A549 (cell line): ENCODE data around the gene MAP3K20. TPM values are rescaled to one million over a fixed set of nuclear protein-coding genes. Genes with fewer than 3 reads are reported as not detected.
A peak's percentile ranks its signal among the peaks of the same experiment; 100 is the strongest.
"Not testable (repeated sequence)": the region's sequence is repeated elsewhere in the genome, so short reads cannot be mapped to it uniquely, and the experiment has no call there.

Experiments
- ATAC-seq, 2 experiments: fragments of 200-7000 bp in 1 of 2; fragments of >200 bp in 1 of 2; cut with Nextera tagmentation in 1 of 2; cut with Tn5 transposase in 1 of 2; 3 replicates each; pipeline versions ENCODE4 v1.8.0 to v1.9.1; 2018 to 2020; ENCODE audit warnings: mild to moderate bottlenecking in 1 of 2, moderate library complexity in 1 of 2
- CTCF ChIA-PET: fragments of 300-600 bp; sonication (Branson Sonifier 250); formaldehyde crosslinking; extraction: SDS; loops from one replicate; lab custom pipeline; 2021; ENCODE audit warnings: antibody characterized with exemption, inconsistent platforms; lab: Yijun Ruan, JAX
- POLR2A ChIA-PET: fragments of 350-600 bp; formaldehyde crosslinking; extraction: SDS; loops from one replicate; lab custom pipeline; 2021; ENCODE audit warnings: antibody characterized with exemption, inconsistent platforms; lab: Yijun Ruan, JAX
- DNase-seq, 2 experiments: peaks; one replicate each; pipeline versions ENCODE4 v3.0.0 to v3.0.0-alpha.2; 2011 to 2016; ENCODE audit warnings: low read depth in 1 of 2, low spot score in 1 of 2
- FAIRE-seq: peaks from 2 replicates; lab custom pipeline; 2011; peaks lifted over from hg19 to GRCh38; lab: Jason Lieb, UNC
- H3K27ac ChIP-seq, 2 experiments: fragments of >200 bp; sonication (Bioruptor Twin); formaldehyde crosslinking; 3 replicates each; pipeline ENCODE4 v1.5.1; 2016 to 2017
- H3K4me1 ChIP-seq: fragments of >200 bp; sonication (Bioruptor Twin); formaldehyde crosslinking; 3 replicates; pipeline ENCODE4 v1.6.1; 2016
- H3K4me2 ChIP-seq: fragments of >200 bp; sonication (Bioruptor Twin); formaldehyde crosslinking; 3 replicates; pipeline ENCODE4 v1.6.1; 2016
- H3K4me3 ChIP-seq: fragments of >200 bp; sonication (Bioruptor Twin); formaldehyde crosslinking; 3 replicates; pipeline ENCODE4 v1.5.1; 2016
- H3K9me3 ChIP-seq: fragments of >200 bp; sonication (Bioruptor Twin); formaldehyde crosslinking; 3 replicates; pipeline ENCODE4 v1.6.1; 2016
- EHF ChIP-seq: fragments of 250-450 bp; sonication (Bioruptor Pico); IDR thresholded peaks from 2 replicates; pipeline ENCODE4 v1.5.0; 2020; ENCODE audit warnings: mild to moderate bottlenecking
- EHMT2 ChIP-seq: fragments of 200-600 bp; sonication (generic); IDR thresholded peaks from 2 replicates; pipeline ENCODE4 v1.6.1; 2016; ENCODE audit warnings: antibody characterized with exemption, low read depth, mild to moderate bottlenecking, moderate library complexity
- FOSL2 ChIP-seq, 2 experiments: fragments of 450-650 bp in 1 of 2; fragments of >200 bp in 1 of 2; sonication (Bioruptor Twin) in 1 of 2; formaldehyde crosslinking; IDR thresholded peaks; 2 replicates each; pipeline versions ENCODE4 v1.5.0 to v1.6.1; 2016 to 2020; ENCODE audit warnings: mild to moderate bottlenecking in 1 of 2, moderate library complexity in 1 of 2
- HDAC2 ChIP-seq: fragments of 200-600 bp; sonication (generic); IDR thresholded peaks from 2 replicates; pipeline ENCODE4 v1.6.1; 2016
- HOXB13 ChIP-seq: fragments of 250-450 bp; sonication (Bioruptor Pico); IDR thresholded peaks from 2 replicates; pipeline ENCODE4 v1.5.0; 2020; ENCODE audit warnings: low read depth, mild to moderate bottlenecking, moderate library complexity
- JUNB ChIP-seq: fragments of >200 bp; sonication (Bioruptor Twin); formaldehyde crosslinking; IDR thresholded peaks from 2 replicates; pipeline ENCODE4 v1.6.1; 2016
- KDM5A ChIP-seq: fragments of 200-600 bp; sonication (generic); IDR thresholded peaks from 2 replicates; pipeline ENCODE4 v1.6.1; 2016; ENCODE audit warnings: antibody characterized with exemption, mild to moderate bottlenecking
- MAFK ChIP-seq: fragments of 450-650 bp; IDR thresholded peaks from 2 replicates; pipeline ENCODE4 v1.6.1; 2014; ENCODE audit not compliant: partially characterized antibody
- NR3C1 ChIP-seq: fragments of >200 bp; sonication (Bioruptor Twin); formaldehyde crosslinking; IDR thresholded peaks from 3 replicates; pipeline ENCODE4 v1.6.1; 2017
- PHF8 ChIP-seq: fragments of 200-600 bp; sonication (generic); IDR thresholded peaks from 2 replicates; pipeline ENCODE4 v1.6.1; 2016; ENCODE audit warnings: low read depth, mild to moderate bottlenecking, antibody characterized with exemption, moderate library complexity, borderline replicate concordance
- POLR2AphosphoS2 ChIP-seq: conservative IDR thresholded peaks from 2 replicates; pipeline ENCODE4 v1.6.1; 2012; ENCODE audit warnings: low read length, improper control_type of control experiment, inconsistent platforms
- RAD21 ChIP-seq, 2 experiments: fragments of >200 bp in 1 of 2; sonication (Bioruptor Twin) in 1 of 2; formaldehyde crosslinking in 1 of 2; IDR thresholded peaks in 1 of 2; conservative IDR thresholded peaks in 1 of 2; 2 replicates in 1 of 2; 3 replicates in 1 of 2; pipeline ENCODE4 v1.6.1; 2012 to 2018; ENCODE audit warnings: inconsistent platforms in 1 of 2
- RNF2 ChIP-seq: fragments of 200-600 bp; sonication (generic); IDR thresholded peaks from 2 replicates; pipeline ENCODE4 v1.6.1; 2016; ENCODE audit warnings: low read depth, mild to moderate bottlenecking, antibody characterized with exemption, moderate library complexity, borderline replicate concordance
- SMC3 ChIP-seq: fragments of >200 bp; sonication (Bioruptor Twin); formaldehyde crosslinking; IDR thresholded peaks from 3 replicates; pipeline ENCODE4 v1.6.1; 2018; ENCODE audit warnings: inconsistent platforms
- TFCP2L1 ChIP-seq: fragments of 250-450 bp; sonication (Bioruptor Pico); IDR thresholded peaks from 2 replicates; pipeline ENCODE4 v1.5.0; 2021; ENCODE audit warnings: mild to moderate bottlenecking
- ZC3H11A ChIP-seq: fragments of 450-650 bp; IDR thresholded peaks from 2 replicates; pipeline ENCODE4 v1.6.1; 2014; ENCODE audit warnings: antibody characterized with exemption, mild to moderate bottlenecking
- WGBS: methylation state at CpG from one replicate; pipeline ENCODE4 v1.1.6; 2017; ENCODE audit errors: missing lambda C conversion rate; 5-methylcytosine and 5-hydroxymethylcytosine counted together
- polyA plus RNA-seq, 4 experiments: library from polyadenylated mRNA; depleted of rRNA in 3 of 4; stranded (reverse); fragments of >200 nt; fragmentation: RNase III in 1 of 4; extraction: RNeasy Plus Mini Kit Qiagen cat#74134 plus additional on column Dnase treatment in 1 of 4; gene quantifications; 2 replicates in 3 of 4; 3 replicates in 1 of 4; pipeline ENCODE4 v1.2.3, GENCODE V29; 2011 to 2017
- TF ChIP-seq, protein P1 (sequence below): fragments of >200 bp; sonication (Bioruptor Twin); formaldehyde crosslinking; IDR thresholded peaks from 2 replicates; pipeline ENCODE4 v1.6.1; 2016
- TF ChIP-seq, protein P2 (sequence below): fragments of 450-650 bp; IDR thresholded peaks from 2 replicates; pipeline ENCODE4 v1.6.1; 2014; ENCODE audit warnings: antibody characterized with exemption
- TF ChIP-seq, protein P3 (sequence below): IDR thresholded peaks from 2 replicates; pipeline ENCODE4 v1.6.1; 2012

MAP3K20 gene
- polyA plus RNA-seq, 2 of the 4 experiments (the other 2 are of a cell fraction) = 34.7 to 80.7 TPM

DNA sequence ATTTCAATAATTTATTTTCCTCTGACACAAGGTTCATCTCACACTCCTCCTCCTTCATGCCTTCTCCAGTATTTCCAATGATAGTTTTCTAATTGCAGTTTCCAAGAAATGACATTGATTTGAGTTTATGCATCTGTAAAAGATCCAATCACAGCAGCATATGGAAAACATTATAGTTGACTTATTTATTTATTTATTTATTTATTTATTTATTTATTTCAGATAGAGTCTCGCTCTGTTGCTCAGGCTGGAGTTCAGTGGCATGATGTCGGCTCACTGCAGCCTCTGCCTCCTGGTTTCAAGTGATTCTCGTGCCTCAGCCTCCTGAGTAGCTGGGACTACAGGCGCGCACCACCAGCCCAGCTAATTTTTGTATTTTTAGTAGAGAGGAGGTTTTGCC, 52.5 kb downstream of the MAP3K20 start:
- H3K4me1 ChIP-seq = peaks cover 21% of the 10 kb centered on the region
- POLR2A ChIA-PET, H3K4me3 ChIP-seq, DNase-seq, H3K9me3 ChIP-seq, ATAC-seq, H3K4me2 ChIP-seq, FAIRE-seq, H3K27ac ChIP-seq: not testable (repeated sequence)
- peak; percentile 98 for TF ChIP-seq ZC3H11A
- WGBS = 92% methylated on average over 5 of the region's 5 CpGs
- CTCF ChIA-PET = interaction anchor here (0.9 to 1.6 kb wide), 2 partner anchors 24 to 82 kb away, joined by 3 to 4 read pairs; no protein-coding TSS in a partner anchor

DNA sequence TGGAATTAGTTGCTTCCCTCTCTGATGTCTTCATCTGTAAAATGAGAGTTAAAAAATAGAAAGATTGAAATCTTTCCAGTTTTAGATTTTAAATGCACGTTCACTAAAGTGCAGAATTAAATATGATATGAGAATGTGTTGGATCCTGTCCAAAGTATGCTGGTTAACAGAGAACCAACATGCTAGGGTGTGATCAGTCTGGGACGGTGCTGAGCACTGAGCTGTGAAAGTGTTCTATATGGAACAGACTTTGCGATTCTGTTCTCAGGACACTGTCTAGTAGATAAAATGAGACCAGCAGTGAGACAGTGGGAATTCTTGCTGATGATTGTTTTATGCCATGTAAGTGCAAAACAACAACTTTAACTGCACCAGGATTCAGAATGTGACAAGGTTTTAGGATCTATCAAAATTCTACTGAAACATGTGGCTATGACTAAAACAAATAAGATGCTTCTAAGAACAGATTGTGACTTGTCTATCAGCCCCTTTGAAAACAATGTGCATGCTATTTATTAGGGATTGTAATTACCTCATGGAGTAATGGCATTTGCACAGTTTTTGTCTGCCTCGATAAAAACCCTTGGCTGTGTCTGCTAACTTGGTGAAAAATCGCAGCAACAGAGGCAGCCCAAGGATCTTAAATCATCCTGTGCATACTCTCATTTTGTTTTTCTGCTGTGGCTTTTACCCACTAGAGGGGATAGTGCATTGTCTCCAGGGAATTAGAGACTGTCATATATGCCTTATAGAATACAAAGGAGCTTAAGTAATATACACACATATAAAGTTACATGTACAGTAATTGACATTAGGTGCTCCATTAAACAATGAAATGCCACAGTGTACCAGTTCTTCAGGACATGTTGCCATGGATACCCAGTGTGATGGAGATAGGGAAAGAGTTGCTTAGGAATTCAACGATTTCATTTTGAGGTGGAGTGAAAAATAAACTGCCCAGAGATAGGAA, 55.1 kb downstream of the MAP3K20 start:
- no peak overlapping the region for H3K4me2 ChIP-seq
- H3K4me1 ChIP-seq = peaks cover 7% of the 10 kb centered on the region; the same call in 1 of the 3 replicates
- CTCF ChIA-PET = interaction anchor here (1.0 to 1.5 kb wide), 4 partner anchors 22 to 103 kb away, joined by 3 to 5 read pairs (median 4); no protein-coding TSS in a partner anchor
- POLR2A ChIA-PET = no interaction called here
- TF ChIP-seq NR3C1 (no peak), POLR2AphosphoS2 (no peak), JUNB (no peak), EHMT2 (no peak), RAD21 (conservative IDR thresholded peaks at IDR 0.05 in 1 of 2, IDR thresholded peaks at IDR 0.05 in 1 of 2) (no peak), HDAC2 (no peak), RNF2 (no peak), FOSL2 (IDR thresholded peaks at IDR 0.05) (no peak), FOSL2 (CRISPR knock-in tag; IDR thresholded peaks at IDR 0.05) (no peak)
- TF ChIP-seq, protein P1, sequence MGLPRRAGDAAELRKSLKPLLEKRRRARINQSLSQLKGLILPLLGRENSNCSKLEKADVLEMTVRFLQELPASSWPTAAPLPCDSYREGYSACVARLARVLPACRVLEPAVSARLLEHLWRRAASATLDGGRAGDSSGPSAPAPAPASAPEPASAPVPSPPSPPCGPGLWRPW = no peak
- TF ChIP-seq, protein P2, sequence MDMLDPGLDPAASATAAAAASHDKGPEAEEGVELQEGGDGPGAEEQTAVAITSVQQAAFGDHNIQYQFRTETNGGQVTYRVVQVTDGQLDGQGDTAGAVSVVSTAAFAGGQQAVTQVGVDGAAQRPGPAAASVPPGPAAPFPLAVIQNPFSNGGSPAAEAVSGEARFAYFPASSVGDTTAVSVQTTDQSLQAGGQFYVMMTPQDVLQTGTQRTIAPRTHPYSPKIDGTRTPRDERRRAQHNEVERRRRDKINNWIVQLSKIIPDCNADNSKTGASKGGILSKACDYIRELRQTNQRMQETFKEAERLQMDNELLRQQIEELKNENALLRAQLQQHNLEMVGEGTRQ = no peak
- TF ChIP-seq, protein P3, sequence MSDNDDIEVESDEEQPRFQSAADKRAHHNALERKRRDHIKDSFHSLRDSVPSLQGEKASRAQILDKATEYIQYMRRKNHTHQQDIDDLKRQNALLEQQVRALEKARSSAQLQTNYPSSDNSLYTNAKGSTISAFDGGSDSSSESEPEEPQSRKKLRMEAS = no peak
- ATAC-seq (peak in 1 of 2 experiments; percentile 53; a peak in 4 of 6 replicates), DNase-seq (no peak), FAIRE-seq (peak; percentile 59)
- H3K4me3 ChIP-seq = no peak overlapping the region
- 65% methylated on average over 6 of the region's 6 CpGs for WGBS
- no peaks in the 10 kb centered on the region for H3K9me3 ChIP-seq
- 0 out of 6 replicates have a peak overlapping the region, but pooled peaks of 1 of the 2 experiments have one; percentile 6 for H3K27ac ChIP-seq

- no peak for DNase-seq
- WGBS = 93% methylated on average over 1 of the region's 1 CpG
- ChIA-PET POLR2A (no interaction called here), CTCF (interaction anchor here (0.9 to 1.8 kb wide), 3 partner anchors 9 to 20 kb away, joined by 3 to 4 read pairs (median 4); no protein-coding TSS in a partner anchor)
- no peak for TF ChIP-seq RNF2
- TF ChIP-seq KDM5A = no peak
- TF ChIP-seq EHF (CRISPR knock-in tag) = no peak
- no peak for TF ChIP-seq SMC3
- no peak for TF ChIP-seq MAFK
- TF ChIP-seq HOXB13 (CRISPR knock-in tag) = no peak
- TF ChIP-seq TFCP2L1 = no peak
- TF ChIP-seq PHF8 = no peak
- Histone ChIP-seq H3K27ac (no peak overlapping the region), H3K4me3 (no peak overlapping the region), H3K9me3 (no peaks in the 10 kb centered on the region), H3K4me1 (peaks cover 13% of the 10 kb centered on the region; the same call in 1 of the 3 replicates), H3K4me2 (no peak overlapping the region)
- peak in 1 of 2 experiments; percentile 35; a peak in 2 of 6 replicates for ATAC-seq
- no peak for FAIRE-seq
Observed at GRCh38 chr2:173132531-173132930, 56.9 kb downstream of the MAP3K20 start.
